Activated CD8-positive, alpha-beta memory T cell treated with anti-CD3 and anti-CD28 coated beads, Interleukin-2, amount 50 U/mL, for 1 hour (primary cell): Measurements from ENCODE around the gene WDR20.

Experiments
- DNase-seq: peaks from one replicate; pipeline ENCODE4 v3.0.0-alpha.2; 2020; ENCODE audit errors: extremely low read depth

The WDR20 gene

DNA sequence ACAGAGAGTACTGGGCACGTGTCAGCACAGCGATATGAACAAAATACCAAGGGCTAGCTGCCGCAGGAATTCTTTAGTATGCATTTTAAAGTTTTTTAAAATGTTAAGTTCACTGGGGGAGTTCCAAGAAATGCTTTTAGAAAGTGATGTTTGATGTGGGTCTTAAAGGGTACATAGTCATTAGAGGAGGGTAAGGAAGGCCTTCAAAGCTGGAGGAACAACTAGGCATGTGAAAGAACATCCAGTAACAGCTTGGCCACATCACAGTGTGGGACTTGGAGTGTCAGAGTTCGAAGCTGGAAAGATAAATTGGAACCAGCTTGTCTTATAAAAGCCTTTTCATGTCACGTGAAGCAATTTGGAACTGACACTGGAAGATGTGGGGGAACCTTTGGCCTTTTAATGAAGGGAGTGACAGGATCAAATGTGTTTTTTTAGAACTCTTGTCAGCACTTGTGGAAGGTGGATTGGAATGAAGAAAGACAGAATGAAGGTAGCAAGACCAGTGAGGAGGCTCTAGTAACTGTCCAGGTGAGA lies 57.7 kb downstream of the WDR20 start:
- DNase-seq: no peak

DNA sequence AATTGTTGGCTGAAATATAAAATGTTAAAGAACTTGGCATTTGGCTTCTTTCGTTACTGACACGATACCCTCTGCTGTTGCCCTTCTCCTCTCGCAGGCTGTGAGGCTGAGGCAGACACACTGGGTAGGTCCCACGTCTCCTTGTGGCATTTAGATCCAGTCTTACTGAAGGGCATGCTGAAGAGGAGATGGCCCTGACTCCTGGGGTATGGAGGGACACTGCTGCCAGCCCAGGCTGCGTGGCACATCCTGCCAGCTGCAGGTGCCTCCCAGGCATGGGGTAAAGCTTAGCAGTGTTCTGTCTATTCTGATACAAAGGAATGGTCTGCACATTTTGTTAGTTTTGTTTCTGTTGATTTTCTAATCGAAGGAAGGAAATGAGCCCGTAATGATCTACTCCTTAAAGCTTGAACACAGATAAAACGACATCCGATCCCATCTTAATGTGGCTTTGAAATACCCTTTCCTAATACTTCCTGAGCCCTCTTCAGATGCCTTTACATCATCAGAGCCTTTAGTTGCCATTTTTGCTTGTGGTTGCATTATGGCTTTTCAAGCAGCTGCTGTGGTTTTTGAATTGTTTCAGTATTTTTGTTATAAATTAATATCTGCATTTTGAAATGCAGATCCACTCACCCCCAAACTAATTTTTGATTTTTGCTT lies 61.1 kb downstream of the WDR20 start:
- DNase-seq: no peak

DNA sequence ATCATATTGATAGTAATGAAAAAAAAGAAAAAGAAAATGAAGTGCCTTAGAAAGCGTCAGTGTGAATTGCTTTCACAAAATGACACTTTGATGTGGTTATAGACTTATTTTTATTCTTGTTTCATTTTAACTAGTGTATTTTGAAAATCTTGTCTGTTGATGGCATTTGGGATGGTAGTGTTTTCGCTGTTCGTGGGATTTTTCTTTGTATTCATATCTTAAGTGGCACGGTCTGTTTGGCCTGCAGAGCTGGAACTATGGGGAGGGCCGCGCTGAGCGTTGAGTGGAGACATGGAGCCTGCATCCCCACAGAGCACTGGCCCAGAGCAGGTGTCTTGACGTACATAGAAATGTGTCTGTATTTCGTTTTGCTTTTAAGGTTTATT lies 61.6 kb downstream of the WDR20 start:
- DNase-seq: no peak

DNA sequence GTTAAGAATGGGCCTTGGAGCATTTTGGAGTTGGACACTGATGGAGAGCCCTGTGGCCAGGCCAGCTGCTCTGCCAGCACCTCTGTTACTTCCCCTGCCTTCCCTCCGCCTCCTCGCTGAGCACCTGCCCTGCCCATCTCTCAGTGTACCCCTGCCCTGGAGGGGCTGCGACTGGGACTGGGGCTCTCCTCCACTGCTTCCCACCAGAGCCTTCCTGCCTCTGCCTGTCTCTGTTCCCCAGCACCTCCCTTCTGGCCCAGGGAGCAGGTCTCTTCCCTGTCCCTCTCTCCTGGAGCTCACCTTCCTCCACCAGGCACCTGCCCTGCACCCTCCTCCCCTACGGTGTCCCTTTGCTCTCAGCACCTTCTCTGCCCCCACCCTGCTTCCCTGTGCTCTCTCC lies 62.1 kb downstream of the WDR20 start:
- DNase-seq: no peak

DNA sequence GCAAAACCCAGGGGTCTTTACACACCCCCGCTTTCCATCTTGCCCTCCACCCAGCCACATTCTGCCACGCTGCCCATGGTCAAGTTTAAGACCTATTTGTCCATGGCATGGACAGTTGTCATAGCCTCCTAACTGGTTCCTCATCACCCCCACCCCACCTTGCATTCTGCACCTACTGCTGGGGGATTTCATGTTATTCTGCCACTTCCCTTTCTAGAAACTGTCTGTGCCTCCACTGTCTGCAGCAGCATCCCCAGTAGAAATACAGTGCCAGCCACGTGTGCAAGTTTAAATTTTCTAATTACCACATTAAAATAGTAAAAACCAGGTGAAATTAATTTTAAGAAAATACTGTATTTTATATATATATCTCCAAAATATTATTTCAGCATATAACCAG lies 63.2 kb downstream of the WDR20 start:
- DNase-seq: no peak

DNA sequence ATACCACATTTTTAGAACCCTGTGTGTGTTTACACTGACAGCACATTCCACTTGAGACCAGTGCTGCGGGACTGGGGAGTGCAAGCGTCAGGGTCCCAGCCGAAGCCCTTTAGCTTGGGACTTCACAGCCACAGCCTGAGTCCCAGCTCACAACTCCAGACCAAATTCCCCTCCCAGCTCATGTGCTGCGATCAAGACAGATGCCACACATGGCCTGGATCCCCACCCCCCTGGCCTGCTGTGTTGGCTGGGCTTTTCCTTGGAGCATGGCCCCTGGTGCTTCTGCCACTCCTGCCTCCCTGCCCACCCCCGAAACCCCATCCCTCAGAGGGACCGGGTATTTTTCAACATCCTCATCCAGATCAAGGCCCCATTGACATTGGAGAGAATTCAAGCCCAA lies 63.7 kb downstream of the WDR20 start:
- no peak for DNase-seq

DNA sequence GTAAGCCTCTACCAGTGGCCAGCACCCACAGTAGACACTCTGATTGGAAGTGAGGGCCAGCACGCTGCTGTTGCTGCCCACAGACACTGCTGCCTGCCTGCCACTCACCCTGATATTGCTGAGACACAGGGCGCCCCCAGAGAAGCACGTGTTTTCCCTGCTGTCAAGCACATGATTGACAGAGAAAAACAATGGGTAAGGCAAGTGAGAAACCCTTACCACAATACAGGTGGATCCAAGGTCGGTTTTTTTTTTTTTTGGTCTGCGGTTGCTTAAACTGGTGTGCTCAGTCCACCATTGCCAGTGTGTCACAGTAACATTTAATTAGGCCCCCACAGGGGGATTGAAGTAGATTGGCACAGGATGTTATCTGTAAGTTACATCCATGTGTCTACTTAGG lies 65.9 kb downstream of the WDR20 start:
- DNase-seq: no peak

DNA sequence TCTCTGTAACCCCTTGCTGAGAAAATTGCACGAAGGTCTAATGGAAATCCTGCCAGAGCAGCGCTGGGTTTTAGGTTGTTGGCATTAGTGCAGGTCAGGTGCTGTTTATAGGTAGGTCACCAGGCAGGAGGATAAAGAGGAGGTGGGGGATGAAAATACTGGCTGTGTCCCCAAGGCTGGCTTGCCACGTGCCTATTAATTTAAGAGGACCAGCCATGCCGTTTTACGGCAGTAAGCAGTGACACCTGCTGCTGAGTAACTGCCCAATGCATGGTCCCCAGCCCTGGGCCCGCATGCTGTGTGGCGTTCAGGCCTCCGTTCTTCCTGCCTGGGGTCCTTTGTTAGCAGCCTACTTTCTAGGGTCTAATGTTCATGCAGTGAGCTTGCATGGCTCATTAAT lies 67.2 kb downstream of the WDR20 start:
- no peak for DNase-seq

DNA sequence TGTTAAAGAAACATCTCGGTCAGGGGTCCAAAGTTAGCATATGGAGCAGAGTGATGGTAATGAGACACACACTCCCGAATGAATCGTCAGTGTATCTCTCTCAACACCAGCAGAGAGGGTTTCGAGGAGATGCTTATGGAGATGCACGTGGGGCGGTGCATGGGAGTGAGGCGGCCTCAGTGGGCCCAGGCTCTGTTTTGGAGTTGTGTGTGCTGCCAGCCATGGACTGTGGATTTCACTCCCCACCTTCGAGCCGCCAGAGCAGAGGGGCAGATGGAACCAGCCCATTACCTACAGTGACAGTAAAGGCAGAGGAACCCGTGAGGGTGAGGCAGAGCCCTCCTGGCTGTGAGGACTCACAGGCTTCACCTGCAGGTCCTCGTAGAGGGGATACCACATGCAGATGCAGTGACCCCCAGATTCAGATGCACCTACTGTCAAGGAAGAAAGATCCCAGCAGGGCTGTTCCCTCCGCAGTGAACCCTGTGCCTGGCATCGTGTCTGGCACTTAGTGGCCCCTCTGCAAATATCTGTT lies 68.2 kb downstream of the WDR20 start:
- no peak for DNase-seq

DNA sequence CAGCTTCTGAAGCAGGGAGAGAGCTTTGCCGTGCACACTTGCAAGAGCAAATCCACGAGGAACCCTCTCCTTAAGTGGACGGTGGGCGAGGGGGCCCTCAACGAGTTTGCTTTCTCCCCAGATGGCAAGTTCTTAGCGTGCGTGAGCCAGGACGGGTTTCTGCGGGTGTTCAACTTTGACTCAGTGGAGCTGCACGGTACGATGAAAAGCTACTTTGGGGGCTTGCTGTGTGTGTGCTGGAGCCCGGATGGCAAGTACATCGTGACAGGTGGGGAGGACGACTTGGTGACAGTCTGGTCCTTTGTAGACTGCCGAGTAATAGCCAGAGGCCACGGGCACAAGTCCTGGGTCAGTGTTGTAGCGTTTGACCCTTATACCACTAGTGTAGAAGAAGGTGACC lies 69.0 kb downstream of the WDR20 start:
- no peak for DNase-seq

DNA sequence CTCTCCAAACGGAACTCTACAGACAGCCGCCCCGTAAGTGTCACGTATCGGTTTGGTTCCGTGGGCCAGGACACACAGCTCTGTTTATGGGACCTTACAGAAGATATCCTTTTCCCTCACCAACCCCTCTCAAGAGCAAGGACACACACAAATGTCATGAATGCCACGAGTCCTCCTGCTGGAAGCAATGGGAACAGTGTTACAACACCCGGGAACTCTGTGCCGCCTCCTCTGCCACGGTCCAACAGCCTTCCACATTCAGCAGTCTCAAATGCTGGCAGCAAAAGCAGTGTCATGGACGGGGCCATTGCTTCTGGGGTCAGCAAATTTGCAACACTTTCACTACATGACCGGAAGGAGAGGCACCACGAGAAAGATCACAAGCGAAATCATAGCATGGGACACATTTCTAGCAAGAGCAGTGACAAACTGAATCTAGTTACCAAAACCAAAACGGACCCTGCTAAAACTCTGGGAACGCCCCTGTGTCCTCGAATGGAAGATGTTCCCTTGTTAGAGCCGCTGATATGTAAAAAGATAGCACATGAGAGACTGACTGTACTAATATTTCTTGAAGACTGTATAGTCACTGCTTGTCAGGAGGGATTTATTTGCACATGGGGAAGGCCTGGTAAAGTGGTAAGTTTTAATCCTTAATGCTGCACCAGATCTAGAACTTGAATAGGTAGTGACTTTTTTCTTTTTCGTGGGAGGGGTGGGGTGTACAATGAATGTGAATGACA lies 69.7 kb downstream of the WDR20 start:
- no peak for DNase-seq

DNA sequence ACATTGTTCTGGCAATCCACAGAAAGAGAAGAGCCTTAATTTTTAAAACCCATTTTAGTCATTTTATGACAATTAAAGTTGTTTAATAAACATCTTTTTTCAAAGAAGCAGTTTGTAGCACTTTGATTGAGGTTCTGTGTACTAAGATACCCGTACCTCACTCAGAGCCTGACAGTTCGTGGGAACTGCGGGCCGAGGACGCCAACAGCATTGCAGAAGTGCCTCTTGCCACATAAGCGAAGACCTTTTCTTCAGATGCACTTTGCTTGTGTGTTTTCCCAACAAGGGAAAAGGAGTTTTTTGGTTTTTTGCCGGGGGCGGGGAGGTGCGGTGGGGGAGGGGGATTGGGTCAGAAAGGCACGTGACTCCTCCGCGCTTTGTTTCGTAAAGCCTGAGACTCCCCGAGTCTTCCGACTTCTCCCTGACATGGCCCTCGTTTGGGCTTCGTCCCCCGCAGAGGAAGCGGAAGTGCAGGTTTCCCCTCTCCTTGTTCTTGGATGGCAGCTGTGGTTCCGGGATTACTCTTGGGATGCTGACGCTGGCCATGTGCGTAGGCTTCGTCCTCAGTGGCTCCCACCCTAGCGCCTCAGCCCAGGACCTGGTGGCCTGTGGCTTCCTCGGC lies 70.8 kb downstream of the WDR20 start:
- DNase-seq: no peak

DNA sequence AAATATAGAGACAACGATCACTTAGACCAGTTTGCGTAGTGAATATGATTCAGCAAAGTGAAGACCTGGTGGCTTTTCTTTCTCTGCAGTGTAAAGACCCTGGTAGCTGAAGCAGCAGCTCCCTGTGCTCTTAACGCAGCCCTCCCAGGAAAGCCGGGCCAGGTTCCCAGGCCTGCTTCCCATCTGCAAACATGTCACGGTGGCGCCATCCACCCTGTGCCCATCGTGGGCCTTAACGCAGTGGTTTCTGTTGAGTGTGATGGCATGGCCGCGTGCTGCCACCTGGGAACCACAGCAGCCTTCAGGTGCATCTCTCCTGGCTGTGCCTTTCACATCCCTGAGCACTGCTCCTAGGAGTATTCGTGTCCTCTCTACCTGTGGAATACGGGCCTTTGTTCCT lies 71.5 kb downstream of the WDR20 start:
- no peak for DNase-seq

DNA sequence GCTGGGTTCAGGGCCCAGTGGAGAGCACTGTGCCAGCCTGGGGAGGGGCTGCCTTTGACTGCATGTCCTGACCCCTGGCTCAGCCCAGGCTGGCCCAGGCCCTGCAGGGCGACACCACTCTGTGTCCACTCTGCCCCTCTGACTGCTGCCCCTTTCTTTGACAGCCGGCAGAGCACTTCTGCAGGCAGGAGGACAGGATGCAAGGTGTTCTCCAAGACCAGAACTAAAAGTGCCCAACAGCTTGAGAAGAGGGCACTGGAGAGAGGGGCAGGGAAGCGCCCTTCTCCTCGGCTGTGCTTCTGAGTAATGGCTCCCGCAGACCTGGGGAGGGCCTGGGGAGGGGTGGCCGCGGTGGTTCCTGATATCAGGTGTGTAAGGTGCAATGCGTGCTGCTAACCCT lies 72.7 kb downstream of the WDR20 start:
- no peak for DNase-seq

DNA sequence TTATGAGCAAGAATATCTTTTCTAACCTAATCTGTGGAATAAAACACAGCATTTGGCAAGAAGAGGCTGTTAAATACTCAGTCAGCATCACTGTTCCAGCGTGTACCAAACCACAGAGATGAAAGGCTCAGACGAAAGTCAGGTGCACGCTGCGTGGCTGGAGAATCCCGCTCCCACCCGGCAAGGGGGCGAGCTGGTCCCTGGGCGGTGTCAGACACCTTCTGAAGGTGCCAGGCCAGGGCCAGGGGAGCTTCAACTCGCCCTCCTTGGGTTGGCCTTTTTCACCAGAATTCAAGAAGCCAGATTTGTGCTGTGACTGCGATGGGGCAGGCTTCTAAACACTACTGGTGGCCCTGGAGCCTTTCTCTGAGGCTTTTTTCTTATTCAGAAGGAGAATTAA lies 73.1 kb downstream of the WDR20 start:
- DNase-seq: no peak

DNA sequence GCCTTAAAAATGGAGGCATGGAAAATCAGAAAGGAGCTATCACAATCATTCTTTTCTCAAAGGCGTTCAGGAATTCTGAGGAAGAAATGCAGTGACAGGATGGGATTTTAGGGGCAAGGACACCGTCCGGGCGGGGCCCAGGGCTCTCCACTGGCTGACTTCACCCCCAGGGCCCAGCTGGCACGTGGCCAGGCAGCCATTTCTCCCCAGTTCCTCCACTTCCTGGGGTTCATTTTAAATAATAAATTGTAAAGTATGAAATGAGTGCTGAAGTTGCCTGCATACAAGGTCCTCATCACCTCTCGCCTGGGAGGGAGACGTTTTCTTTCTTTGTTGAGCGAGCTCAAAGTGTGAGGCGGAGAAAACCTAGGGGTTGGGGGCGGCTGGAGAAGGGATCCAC lies 73.8 kb downstream of the WDR20 start:
- DNase-seq: no peak

DNA sequence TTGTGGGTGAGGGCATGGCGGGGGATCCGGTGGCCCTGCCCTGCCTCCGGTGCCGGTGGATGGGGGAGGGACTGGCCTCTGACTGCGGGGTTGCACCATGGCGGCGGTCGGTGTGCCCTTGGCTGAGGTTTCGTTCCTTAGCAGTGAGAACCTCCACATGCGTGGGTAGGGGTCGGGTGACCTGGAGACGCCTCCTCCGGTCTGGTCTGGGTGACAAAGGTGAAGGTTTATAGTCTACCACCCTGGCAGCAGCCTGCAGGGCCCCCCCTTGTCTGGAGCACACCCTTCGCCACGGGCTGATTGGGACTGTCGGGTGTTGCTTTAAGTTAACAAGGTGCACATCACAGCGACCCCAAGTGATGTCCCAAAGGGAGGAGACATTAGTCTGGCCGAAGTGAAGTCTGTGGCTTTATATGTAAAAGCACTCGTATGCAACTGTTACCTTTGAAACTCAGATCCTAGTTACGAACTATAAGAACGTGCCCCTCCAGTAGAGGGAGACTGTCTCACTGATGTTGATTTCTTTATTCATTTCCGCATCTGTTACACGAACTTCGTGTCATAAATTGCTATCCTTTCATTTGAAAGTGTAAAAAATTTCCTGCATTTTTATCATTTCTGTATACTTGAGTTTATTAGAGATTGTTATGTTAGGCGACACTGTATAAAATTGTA lies 74.4 kb downstream of the WDR20 start:
- no peak for DNase-seq

DNA sequence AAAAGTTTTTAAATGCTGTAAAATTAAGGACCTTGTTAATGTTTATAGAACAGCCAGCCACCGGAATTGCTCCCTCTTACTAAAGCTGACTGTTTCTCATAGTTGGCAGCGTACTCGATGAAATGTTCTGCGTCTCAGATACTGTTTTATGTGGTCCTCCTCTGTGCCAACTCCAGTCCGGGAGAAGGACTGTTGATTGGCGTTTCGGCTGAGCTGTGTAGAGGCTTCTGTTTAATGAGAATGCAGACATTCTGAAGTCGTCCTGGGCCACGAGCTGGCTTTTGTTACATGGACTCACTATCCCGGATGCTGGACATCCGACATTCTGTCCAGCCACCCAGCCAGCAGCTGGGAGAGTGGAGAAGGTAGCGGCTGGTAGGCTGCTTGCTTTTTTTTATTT lies 75.4 kb downstream of the WDR20 start:
- no peak for DNase-seq

DNA sequence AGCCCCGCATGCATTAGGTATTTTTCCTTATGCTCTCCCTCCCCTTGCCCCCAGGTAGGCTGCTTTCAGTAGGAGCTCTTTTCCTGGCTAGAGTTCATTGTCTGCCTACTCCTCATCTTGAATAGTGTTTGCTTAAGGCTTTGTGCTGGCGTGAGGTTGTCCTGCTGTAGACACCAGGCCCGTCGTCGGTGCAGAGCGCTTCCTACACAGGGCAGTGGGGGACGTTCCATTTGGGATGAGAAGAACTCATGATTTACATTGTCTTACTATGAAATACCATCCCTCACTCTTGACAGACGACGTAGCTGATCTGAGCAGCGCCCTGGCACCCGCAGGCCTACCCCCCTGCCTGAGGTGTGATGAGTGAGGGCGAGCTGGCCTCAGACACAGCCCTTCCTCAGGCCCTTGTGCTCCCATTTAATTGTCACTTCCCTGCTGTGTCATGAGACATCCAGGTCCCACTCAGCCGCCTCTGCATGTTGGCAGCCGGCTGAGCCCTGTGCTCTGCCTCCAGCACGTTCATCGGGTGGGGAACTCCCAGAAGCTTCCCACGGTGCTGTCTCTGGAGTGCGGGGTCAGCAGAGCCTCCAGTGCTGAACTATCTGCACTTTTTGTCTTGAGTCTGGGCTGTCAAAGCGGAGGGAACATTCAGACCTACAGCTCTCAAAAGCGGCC lies 76.0 kb downstream of the WDR20 start:
- DNase-seq: no peak

DNA sequence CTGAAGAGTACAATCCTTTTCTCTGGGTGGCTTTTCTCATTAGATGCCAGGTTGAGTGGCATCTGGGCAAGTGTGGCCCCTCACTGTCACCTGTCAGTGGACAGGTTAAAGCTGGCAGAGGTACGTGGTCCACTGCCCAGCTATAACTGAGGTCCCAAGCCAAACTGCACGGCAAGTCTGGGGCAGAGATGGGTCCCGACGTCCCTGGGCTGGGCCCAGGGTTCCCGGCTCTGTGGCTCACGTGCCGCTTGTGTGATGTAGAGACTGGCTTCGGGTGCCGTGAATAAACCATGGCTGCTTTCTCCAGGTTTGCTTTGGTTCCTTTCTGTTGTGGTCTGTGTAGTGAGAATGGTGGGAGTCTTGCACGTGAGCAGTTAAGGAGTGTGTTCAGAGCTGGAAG lies 77.7 kb downstream of the WDR20 start:
- DNase-seq: no peak

DNA sequence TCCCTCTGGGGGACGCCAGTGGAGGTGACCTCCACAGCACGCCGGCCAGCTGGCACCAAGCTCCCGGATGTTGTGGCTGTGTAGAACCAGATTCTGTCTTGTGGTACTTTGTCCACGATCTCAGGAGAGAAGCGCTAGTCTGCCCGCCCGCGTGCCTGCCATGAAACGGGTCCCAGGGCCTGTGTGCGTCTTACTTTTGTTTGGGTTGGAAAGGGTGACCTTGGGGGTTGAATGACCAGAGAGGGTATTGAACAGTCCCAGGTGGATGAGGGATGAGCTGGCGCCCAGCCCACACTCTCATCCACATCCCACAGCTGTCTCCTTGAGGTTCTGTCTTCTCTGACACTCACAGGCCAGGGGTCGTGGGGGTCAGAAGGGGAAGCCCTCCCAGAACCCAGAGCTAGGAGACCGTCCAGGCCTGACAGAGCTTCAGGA lies 78.3 kb downstream of the WDR20 start:
- no peak for DNase-seq

DNA sequence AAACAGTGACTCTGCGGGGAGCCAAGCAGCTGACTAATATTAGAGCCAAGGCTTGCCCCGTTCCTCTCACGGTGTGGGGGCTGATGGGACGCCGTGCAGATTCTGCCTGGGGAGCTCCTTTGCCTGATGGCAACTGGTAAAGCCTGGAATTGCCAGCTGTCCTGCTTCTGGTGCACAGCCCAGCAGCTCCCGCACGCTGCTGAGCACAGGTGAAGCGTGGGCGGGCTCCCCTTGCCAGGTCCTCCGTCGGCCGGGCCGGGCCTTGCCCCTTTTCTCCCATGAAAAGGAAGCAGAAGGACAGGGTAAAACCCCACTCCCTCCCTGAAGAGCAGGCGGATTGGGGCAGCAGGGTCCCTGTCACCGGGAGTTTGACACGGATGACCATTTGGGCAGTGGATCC lies 79.0 kb downstream of the WDR20 start:
- no peak for DNase-seq
